GM21786 (cell line): Measurements from ENCODE around the gene ZNF277.

ENCODE experiments used
- ATAC-seq: cut with Tn5 transposase; IDR thresholded peaks from one replicate; pipeline ENCODE4 v1.9.1; 2021; ENCODE audit not compliant: unreplicated experiment

Gene ZNF277

DNA sequence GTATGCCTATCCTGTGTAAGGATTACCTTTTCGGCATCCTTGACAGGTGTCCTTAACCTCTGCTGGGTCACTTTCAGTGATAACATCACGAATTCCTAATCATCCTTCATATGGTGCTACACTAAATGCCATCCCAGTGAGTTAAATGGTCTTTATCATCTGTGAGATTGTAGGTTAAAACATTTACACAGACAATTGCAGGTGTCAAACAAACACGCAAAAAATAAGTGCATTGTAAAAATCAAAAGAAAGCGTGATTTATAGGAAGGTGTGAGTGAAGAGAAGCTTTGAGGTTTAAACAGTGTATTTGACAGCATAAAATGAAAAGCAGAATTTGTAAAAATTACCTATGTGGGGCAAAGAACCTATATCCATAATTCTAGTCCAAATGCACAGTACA lies 132.3 kb downstream of the ZNF277 start:
- no peak for ATAC-seq

DNA sequence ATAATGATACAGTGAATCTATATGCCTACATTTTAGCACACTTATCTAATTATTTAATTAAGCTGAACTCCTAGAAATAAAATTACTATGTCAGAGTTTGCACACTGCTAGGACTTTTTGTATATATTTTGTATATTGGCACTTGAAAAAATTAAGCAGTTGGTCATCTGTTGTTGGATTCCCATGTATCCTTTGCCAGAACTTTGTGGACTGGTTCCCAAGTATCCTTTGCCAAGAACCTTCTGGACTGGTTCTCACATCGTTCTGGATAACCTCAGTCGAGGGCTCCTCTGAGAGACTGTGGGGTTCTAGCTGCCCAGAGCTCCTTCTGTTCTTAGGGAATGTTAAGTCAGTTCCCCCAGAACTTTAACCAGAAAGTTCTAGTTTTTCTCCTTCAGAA lies 135.0 kb downstream of the ZNF277 start:
- no peak for ATAC-seq

DNA sequence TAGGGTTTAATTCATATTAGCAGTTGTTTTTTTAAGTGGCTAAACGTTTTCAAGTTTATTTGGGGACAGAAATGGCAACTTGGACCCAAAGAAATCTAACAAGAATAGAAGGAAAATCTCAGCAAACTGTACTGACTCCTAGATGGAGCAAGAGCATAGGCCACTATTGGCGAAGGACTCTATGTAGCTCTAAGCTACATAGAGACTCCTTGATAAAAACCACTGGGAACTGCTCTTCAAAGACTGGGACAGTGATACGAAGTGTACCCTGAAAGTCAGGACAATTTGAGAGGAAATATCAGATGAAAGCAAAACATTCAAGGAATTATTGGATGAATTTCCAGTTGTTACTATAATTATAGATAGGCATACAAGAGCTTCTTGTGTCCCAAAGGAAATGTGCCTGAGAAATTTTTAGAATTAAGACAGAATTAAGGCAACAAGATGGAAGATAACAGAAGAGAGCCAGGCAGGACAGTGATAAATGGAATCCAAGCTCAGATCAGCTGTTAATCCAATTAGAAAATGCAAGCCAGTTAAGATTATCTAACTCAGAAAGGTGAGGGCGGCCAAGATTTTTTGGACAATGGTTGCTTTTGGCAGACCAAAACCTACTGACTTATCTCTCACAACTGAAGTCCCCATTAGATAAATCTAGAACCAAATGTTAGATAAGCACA lies 140.0 kb downstream of the ZNF277 start:
- no peak for ATAC-seq

DNA sequence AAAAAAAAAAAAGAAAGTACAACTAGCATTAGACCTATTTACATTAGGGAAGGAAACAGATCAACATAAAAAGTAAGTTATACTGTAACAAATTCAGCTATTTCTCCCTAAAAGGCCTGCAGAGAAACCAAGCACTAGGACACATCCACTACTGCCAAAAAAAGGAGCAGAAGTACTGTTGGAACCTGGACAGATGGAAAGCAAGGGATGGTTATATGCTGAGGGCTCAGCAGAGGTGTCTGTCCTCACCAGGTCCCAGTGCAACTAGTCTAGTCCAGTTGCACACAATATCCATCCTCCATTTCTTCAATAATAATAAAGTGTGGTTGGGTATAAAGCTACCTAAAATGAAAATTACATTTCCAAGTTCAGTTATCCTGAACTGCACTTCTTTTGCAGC lies 140.6 kb downstream of the ZNF277 start:
- ATAC-seq: no peak

DNA sequence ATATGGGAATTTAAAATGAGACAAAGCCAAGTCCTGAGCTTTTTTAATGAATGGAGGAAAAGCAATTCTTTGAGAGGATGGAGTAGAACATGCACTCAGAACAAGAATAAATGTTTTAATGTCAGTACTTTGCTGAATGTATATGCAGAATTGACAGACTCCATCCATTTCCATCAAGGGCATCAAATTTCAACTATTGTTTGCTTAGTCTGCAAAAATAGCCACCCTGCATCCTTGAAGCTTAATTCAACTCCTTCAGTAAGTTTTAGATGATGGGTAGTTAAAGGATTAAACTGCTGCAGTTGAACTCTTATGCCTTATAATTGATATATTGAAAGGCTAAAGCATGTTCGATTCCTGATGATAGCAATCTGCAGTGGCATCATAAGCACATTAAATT lies 144.1 kb downstream of the ZNF277 start:
- ATAC-seq: no peak

DNA sequence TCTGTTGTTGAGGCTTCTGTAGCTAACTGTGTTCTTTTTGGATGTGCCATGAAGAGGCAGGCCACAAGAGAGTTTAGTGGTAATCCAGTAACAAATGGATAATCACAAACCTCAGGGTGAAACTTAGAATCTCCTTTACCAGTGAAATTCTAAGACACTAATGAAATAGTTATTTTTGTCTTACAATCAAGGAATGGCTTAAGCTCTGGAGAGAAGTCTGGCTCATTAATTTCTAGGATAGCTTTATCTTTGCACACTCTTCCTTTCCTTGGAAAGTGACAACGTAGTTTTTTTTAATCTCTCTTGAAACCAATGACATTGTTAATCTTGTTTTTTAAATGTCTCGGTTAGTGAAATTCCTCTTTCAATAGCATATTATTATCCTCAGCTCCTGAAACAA lies 150.1 kb downstream of the ZNF277 start:
- no peak for ATAC-seq

DNA sequence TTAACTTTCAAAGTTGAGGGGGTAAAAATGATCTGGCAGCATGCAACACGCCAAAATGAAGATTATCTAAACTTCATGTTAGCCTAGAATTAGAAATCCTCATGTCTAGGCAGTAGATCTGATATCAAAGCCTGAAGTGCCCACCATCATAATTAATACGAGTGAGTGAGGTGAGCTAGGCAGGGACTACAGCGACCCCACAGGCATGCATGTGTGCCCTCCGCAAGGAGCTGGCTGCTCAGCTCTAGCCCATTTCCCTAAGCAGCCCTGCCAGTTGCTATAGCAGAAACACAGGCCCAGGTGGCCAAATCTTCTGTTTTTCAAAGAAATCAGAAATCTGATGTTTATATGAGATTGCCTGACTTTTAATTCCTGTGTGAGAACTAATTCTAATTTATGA lies 150.6 kb downstream of the ZNF277 start:
- no peak for ATAC-seq

DNA sequence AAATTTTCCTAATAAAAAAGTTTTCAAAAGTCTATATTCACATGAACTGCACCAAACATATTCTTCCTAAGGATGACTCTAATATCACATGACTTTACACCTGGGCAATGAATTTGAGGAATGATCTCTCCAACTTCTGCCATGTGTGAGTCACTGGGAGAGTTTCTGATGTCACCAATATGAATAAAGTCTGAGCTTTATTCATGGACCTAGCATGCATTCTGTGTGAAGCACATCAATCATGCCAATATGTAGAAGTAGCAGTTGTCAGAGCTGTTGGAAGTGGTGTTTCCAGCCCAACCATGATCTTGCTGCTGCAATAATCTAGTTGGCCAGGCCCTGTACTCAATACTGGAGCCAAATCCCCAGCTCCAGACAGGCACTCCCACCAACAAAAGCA lies 152.0 kb downstream of the ZNF277 start:
- ATAC-seq: no peak

DNA sequence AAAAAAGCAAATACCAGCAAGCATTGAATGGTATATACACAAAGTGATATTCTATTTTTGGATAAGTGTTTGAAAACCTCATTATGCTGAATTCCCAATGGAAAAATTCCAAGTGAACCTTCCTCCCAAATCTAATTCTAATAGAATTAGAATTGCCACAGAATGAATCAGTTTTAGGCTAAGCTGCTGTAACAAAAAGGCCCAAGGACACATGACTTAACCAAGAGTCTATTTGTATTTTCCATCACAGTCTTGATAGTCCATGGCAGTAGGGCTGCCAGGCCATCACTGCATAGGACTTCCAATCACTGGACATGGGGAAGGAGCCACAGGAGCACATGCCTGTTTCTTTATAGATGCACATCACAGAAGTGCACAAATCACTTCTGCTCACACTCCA lies 152.6 kb downstream of the ZNF277 start:
- ATAC-seq: no peak

DNA sequence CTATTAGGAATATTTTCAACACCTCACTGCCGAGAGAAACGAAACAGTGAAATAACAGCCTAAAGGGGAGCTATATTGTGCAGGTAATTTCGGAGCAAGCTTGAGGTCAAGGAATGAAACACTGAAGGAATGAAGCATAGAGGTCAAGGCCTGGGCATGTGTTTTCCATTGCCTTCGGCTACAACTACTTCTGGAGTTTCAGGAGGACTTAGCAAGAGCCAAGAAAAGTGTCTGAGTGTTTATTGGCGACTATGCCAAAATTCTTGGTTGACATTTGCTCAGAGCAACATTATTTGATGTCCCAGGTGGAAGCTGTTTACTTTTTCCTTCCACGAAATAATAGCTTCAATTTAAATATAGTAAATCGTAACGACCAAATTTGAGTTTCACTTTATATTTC lies 154.2 kb downstream of the ZNF277 start:
- ATAC-seq: no peak

DNA sequence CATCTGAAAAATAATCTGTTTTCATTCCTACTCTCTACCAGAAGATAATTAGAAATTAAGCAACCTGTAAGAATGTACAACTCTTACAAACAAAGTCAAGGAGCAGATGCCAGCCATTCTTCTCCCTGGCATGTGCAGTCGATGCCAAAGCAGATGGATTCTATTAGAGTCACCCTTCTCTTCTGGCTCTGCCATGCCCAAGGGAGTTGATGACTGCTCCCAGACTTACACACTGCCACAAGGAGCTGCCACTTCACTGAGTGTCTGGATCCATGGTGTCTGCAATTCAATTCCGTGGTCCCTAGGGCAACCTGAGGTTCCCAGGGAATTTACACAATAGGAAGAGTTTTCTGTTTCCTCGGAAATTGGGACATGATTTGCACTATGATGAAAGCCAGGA lies 154.7 kb downstream of the ZNF277 start:
- ATAC-seq: no peak

DNA sequence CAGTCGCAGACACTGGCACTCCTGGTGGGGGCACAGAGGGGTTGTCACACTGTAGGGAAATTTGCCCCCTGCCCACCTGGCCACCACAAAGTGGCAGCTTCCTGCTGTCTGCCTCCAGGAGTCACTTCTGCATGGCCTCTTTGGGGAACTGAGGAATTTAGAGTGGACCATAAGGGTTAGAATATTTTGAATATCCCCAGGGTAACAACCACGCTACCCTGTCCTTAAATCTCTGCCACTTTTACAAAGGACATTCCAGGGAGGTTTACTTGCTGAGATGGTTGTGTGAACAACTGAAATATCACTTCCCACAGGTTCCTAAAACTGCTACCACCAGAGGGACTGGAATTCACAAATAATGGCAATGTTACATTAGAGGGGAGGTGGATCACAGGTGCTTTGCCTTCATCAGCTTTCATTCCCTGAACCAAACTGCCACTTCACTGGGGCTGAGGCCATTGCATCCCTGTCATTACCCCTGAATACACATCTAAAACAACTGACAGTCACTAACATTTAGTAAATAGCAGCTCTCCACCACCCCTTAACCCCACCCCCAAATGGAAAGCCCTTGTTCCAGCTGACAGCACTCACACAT lies 155.7 kb downstream of the ZNF277 start:
- no peak for ATAC-seq

DNA sequence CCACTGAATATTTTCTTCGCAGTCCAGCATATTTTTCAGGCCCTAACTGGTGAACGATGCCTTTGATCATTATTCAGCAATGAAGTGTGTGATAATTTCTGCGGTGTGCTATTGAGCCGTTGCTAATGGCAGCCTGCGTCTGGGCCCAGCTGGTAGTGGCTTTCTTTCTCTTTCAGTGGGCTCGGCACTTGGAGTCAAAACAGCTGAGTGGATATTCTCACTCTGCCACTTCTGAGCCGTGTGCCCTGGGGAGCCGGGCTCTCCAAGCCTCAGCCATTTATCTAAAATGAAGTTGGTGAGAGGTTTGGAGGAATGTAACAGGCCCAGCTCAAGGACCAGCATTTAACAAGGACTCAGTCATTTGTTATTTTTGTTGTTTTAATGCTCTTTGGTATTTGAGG lies 156.2 kb downstream of the ZNF277 start:
- no peak for ATAC-seq

DNA sequence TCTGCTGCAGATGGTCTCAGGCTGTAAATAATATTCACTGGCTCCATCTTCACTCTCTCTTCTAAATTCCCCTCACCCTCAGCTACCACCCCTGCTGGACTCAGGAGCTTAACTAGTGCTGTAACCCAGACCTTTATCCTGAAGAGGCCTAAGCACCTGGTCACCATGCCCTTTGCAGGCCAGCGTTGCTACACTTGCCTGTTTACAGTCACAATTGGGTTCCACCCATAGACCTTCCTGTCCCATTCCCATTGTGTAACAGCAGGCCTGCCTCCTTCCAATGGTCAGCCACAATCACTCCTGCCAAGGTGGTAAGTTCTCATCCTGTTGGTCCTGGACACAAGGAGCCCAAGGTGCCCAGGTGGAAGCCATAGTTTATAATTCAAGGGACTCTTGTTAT lies 157.9 kb downstream of the ZNF277 start:
- ATAC-seq: no peak

DNA sequence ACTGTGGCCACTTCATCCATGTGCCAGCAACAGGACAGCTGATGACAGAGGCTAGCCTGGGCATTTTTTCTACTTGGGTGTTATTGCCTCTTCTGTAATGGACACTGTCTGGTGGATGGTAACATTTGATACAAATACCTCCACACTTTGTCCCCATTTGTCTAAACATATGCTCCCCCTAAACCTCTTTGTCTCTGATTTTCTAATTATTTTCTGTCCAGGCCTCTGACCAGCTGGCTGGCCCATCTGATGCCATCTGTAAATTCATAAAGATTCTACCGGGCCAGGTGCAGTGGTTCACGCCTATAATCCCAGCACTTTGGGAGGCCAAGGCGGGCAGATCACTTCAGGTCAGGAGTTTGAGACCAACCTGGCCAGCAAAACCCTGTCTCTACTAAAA lies 159.1 kb downstream of the ZNF277 start:
- ATAC-seq: no peak

DNA sequence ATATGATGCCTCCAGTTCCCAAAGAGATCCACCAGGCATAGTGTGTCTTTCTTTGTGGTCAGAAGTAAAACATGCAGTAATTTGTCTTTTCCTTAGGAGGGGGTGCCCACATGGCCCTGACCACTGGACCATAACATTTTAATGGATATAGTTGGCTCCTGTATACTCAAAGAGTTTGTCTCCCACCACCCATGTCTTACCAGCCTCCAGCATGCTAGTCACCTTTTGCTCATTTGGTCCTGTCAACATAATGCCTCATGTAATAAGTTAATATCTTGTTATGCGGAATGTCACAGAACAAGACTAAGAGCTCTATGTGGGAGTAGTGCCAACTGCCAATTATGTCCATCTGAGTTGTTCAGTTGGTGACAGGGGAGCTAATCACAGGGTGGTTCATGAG lies 160.4 kb downstream of the ZNF277 start:
- ATAC-seq: no peak

DNA sequence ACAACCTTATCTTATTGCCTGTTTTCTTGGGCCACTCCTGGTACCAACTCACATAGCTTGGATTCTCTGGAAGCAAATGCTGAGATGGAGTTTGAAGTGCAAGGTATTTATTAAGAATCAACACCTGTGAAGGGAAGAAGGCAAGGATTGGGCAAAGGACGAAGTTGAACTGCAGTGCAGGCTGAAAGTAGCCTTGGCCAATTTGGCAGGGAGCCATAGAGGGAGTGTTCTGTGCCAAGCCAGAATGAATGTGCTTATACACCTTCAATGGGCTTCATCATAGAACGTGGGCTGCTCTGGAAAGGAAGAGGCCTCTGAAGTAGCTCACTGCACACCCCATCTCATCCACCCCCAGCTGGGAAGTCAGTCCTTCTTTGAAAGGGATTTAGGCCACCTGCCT lies 163.9 kb downstream of the ZNF277 start:
- no peak for ATAC-seq

DNA sequence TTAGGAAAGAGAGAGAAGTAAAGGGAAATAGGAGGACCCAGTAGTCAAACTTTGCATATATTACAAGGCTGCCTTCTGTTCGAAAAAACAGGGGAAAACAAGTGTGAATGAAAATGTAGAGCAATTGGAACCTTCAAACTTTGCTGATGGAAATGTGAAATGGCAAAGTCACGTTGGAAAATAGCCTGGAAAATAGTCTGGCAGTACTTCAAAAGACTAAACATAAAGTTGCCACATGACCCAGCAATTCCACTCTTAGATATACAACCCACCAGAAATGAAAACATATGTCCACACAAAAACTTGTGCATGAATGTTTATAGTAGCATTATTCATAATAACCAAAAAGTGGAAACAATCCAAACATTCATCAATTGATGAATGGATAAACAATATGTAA lies 165.2 kb downstream of the ZNF277 start:
- no peak for ATAC-seq

DNA sequence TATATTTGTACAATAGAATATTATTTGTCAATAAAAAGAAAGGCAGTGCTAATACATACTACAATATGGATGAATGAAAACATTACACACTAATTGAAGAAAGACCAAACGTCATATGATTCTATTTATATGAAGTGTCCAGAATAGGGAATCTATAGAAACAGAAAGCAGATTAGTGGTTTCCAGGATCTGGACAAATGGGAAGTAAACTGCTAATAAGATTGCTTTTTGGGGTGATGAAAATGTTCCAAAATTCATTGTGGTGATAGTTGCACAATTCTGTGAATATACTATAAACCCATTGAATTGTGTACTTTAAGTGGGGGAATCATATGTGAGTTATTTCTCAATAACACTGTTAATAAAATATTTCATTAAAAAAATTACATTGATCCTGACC lies 165.6 kb downstream of the ZNF277 start:
- no peak for ATAC-seq

DNA sequence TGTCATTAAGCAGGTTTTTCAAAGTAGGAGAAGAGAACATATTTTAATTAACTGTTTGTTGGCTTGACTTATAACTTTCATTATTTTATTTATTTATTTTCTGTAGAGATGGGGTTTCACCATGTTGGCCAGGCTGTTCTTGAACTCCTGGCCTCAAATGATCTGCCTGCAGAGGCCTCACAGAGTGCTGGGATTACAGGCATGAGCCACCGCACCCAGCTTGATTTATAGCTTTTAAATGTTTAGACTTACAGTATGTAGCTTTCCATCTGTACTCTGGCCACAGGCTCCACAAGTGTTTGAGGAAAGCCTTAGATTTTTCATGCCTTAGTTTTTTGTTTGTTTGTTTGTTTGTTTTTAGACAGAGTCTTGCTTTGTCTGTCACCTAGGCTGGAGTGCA lies 171.1 kb downstream of the ZNF277 start:
- ATAC-seq: no peak

DNA sequence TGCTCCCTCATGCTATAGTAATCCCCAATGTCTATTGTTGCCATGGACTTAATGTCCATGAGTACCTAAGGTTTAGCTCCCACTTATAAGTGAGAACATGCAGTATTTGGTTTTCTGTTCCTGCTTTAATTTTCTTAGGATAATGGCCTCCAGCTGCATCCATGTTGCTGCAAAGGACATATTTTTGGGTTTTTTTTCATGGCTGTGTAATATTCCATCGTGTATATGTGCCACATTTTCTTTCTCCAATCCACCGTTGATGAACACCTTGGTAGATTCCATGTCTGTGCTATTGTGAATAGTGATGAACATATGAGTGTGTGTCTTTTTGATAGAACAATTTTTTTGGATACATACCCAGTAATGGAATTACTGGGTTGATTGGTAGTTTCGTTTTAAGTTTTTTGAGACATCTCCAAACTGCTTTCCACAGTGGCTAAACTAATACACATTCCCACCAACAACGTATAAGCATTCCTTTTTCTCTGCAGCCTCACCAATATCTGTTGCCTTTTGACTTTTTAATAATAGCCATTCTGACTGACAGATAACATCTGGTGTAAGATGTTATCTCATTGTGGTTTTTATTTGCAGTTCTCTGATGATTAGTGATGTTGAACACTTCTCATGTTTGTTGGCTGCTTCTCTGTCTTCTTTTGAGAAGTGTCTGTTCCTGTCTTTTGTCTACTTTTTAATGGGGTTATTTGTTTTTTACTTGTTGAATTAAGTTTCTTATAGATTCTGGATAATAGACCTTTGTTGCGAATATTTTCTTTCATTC lies 175.0 kb downstream of the ZNF277 start:
- ATAC-seq: no peak

DNA sequence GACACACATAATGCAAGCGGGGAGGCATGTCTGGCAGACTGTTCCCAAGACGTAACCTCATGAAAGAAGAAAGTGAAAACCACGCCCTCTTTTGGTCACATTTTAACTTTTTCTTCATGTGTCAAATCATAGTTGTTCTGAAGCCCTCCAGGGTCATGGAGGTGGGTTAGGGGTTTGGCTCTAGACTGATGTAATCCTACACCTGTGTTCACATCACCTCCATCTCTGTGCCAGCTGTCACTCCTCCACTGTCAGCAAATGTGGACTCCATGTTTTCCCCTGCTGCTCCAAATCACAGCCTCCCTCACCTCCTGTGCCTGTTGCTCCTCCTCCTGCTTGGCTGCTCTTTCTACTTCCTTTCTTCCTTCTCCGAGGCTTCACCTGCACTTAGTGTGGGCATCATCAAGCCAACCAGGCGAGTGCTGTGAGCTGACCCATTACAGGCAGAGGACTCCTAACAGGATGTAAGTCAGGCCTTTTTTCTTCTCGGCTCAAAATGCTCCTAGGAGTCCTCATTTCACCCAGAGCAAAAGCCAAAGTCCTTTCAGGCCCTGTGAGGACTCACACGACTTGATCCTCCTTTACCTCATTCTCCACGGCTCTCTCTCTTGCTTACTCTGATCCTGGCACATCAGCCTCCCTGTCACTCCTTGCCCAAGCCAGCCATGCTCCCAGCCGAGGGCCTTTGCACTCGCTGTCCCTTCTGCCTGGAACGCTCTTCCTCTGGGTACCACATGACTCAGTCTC lies 177.3 kb downstream of the ZNF277 start:
- ATAC-seq: no peak
